ENCODE results near the gene DYNC1I2.
A peak's percentile ranks its signal among the peaks of the same experiment; 100 is the strongest.

Gene DYNC1I2

DNA sequence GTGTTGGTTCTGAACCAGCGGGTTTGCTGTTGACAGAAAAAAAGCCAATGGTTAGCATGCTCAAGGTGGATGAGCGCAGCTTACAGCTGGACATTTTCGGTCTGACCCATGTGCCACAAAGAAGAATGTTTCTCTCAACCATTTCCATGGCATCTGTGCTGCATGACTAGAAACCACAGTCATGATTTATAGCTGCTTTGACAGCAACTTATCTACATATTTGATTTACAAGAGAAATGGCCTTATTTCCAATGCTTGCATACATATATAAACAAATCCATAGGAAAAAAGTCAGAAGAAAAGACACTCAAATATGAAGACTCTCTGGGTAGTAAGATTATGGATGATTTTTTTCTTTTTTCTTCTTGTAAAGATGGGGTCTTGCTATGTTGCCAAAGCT lies 98.2 kb downstream of the DYNC1I2 start:
- DNase-seq: no peak

DNA sequence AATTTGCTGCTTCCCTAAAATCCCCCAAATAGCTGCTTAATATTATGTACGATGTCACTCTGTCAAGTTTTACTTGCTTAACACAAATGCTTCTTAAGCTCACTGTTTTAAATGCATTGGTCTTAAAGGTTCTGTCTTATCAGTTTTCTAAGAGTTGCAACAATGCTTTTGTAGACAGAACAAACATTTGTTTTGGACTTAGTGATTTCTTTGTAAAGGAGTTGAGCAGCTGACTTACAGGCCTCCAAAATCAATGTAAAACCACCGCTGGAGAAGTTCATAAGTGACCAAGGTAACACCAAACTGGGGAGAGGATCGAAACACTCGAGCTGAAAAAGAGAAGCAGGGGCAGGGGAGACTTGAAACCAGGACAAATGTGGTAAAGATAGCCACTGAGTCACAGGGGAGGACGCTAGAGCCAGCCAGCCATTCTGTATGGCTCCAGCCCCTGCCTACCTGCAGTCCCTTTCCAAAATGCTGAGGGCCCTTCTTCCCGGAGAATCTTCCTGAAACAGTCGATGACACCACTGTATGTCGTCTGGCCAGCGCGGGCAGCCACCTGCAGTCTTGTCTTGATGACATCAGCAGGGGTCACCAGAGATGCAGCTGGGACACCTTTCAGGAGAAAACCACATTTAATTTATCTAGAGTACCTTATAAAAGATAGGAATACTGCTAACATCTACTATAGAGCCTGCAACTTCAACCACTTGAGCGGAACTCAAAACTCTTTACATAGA lies 100.2 kb downstream of the DYNC1I2 start:
- no peak for DNase-seq

DNA sequence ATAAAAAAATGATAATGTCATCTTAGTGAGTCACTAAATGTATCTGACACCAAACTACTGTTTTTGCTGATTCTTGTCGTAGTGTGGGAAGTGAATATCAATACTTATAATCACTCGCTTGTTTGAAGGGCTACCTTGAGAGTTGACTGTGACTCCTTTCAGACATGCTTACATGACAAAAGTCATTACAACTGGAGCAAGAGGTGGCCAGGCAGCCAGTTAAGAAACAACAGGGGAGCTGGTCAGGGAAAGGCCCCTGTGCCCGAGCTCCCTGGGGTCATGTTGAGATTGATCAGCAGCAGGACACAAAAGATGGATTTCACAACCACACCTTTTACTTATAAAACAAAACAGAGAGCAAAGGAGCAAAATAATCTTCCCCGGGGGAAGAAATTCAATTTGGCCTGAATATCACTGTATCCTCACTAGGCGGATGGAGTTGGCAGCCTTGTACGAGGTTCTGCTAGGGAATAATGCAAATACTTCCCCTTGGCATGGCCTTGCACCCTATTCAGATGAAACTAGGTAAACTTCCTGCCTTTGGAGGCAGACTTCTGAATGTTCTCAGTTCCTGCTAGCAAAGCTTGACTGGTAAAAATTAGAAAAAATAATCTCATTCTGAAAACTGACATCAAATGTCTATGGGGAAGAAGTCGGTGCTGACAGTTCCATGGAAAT lies 101.2 kb downstream of the DYNC1I2 start:
- DNase-seq: no peak

DNA sequence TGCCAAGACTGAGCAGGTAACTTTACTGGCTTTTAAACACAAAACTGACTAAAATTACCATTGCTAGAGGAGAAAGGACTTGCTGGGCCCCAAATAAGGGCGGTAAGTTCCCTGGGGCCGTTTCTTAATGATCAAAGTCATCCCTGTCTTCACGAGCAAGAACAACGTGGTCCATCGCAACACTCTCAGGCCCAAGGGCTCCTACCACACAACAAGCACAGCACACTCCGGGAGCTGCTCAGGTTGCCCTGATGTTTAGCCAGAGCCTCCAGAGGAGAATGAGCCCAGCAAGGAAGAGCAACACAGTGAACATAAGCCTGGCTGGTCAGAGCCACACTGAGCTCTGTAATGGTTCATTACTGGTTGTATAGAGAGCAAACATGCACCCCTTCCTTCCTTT lies 102.7 kb downstream of the DYNC1I2 start:
- DNase-seq: no peak

GRCh38 chr2:171791361-171791760 lies 104.1 kb downstream of the DYNC1I2 start:
- no peak for DNase-seq

DNA sequence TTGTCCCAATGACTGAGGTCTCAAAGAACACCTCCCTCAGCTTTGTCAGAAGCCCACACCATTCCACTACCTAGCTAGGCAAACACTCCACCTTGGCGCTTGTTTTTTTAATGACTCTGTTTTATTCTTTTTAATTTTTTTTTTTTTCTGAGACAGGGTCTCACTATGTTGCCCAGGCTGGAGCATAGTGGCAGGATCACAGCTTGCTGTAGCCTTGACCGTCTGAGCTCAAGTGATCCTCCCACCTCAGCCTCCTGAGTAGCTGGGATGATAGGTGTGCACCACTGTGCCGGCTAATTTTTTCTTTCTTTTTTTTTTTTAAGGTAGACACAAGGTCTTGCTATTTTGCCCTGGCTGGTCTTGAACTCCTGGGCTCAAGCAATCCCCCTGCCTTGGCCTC lies 104.9 kb downstream of the DYNC1I2 start:
- DNase-seq: no peak

- DNase-seq: no peak
These were observed 105.8 kb downstream of the DYNC1I2 start for GRCh38 chr2:171792886-171793580.

- no peak for DNase-seq
These were observed 106.7 kb downstream of the DYNC1I2 start for GRCh38 chr2:171793691-171794678.

DNA sequence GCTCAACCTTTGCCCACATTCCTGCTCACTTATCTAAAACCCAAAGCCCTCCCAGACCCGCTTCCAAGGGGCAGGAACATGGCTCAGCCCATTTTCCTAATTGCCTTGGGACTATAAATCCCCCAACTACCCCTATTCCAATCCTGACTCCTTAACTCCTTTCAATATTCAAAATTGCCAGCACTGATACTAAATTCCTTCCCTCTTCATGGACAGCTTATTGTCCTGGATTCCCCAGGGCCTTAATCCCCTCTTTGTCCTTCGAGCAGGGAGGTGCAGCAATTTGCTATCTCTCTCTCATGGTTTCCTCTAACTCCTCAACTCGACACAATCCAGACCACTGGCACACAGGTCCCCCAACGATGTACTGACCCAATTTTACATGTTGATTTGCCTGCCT lies 107.6 kb downstream of the DYNC1I2 start:
- DNase-seq: peak; percentile 75

Data from NCI-H82 (cell line).